ENCODE measurements around the gene SEC22A. TPM values are rescaled to one million over a fixed set of nuclear protein-coding genes. Genes with fewer than 3 reads are reported as not detected.

The SEC22A gene
- total and polyA plus RNA-seq, 2 donors (not counting 1 experiment from before 2014, with no cell fraction given): 15.6 to 19.3 TPM

DNA sequence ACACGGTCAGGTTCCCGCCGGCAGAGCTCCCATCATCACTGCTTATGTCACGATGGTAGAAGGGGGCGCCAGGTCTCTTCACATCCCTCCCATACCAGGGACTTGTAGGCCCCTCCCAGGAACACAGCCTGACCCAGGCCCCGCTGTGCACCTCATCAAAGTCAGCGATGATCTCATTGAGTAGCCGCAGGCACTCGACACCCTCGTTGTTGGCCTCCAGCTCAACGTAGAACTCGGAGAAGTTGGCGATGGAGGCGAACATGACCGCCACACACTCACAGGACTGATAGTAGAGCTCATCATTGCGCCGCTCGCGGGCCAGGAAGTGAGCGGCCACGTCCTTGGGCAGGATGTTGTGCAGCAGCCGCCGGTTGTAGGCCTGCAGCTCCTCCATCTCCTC lies 89.2 kb downstream of the SEC22A start:
- no peaks in the 10 kb centered on the region for H4K20me1 ChIP-seq (ENCODE audit: control insufficient read depth, insufficient read depth, low read length, poor library complexity, severe bottlenecking)
- no peaks in the 10 kb centered on the region for H3K36me3 ChIP-seq (replicated peaks in 1 of 2; ENCODE audit: control extremely low read depth in 1 of 2, control insufficient read depth in 1 of 2, extremely low read depth in 1 of 2, insufficient read depth in 2 of 2, low read length in 1 of 2)
- no peaks in the 10 kb centered on the region for H3K79me2 ChIP-seq (ENCODE audit: control insufficient read depth, insufficient read depth, low read length)
- 94% methylated on average over 23 of the region's 23 CpGs for WGBS (ENCODE audit: insufficient coverage)
- ChIA-PET POLR2A (no interaction called here), CTCF (no interaction called here)
- Mint-ChIP-seq H3K4me3 (no peak overlapping the region), H3K9me3 (ENCODE audit: insufficient read depth) (no peaks in the 10 kb centered on the region), H3K27me3 (peaks cover 4% of the 10 kb centered on the region), H3K4me1 (no peaks in the 10 kb centered on the region), H3K27ac (no peak overlapping the region)
- TF ChIP-seq EZH2 (IDR thresholded peaks at IDR 0.05; ENCODE audit: borderline replicate concordance, insufficient read depth, low read depth, low read length, poor library complexity, severe bottlenecking): no peak
- TF ChIP-seq, protein P1, sequence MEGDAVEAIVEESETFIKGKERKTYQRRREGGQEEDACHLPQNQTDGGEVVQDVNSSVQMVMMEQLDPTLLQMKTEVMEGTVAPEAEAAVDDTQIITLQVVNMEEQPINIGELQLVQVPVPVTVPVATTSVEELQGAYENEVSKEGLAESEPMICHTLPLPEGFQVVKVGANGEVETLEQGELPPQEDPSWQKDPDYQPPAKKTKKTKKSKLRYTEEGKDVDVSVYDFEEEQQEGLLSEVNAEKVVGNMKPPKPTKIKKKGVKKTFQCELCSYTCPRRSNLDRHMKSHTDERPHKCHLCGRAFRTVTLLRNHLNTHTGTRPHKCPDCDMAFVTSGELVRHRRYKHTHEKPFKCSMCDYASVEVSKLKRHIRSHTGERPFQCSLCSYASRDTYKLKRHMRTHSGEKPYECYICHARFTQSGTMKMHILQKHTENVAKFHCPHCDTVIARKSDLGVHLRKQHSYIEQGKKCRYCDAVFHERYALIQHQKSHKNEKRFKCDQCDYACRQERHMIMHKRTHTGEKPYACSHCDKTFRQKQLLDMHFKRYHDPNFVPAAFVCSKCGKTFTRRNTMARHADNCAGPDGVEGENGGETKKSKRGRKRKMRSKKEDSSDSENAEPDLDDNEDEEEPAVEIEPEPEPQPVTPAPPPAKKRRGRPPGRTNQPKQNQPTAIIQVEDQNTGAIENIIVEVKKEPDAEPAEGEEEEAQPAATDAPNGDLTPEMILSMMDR (IDR thresholded peaks at IDR 0.05): no peak
- no peak overlapping the region for H3K9ac ChIP-seq (ENCODE audit: low read length)
- no peak overlapping the region for H3K4me2 ChIP-seq (replicated peaks; ENCODE audit: low read depth, low read length, poor library complexity, severe bottlenecking)
- no peak overlapping the region for H3K4me3 ChIP-seq (ENCODE audit: control extremely low read depth in 1 of 5, extremely low read depth in 1 of 5, insufficient read depth in 1 of 5, low read depth in 2 of 5, low read length in 4 of 5)
- H3K27ac ChIP-seq (ENCODE audit: low read length in 2 of 2): no peak overlapping the region
- intact Hi-C loops (cut with micrococcal nuclease): no loop called here
- H3K9me3 ChIP-seq (ENCODE audit: control extremely low read depth in 1 of 3, control insufficient read depth in 2 of 3, insufficient read depth in 1 of 3, low read length in 2 of 3): peaks cover 0 to 10% (median 0%) of the 10 kb centered on the region in 3 donors
- DNase-seq: no peak
- H3K27me3 ChIP-seq (replicated peaks in 1 of 4; ENCODE audit: control extremely low read depth in 1 of 4, control insufficient read depth in 3 of 4, insufficient read depth in 4 of 4, low read length in 3 of 4): no peaks in the 10 kb centered on the region
- no peak for ATAC-seq (ENCODE audit: low read depth)
- no peaks in the 10 kb centered on the region for H3K4me1 ChIP-seq (ENCODE audit: control insufficient read depth in 2 of 2, insufficient read depth in 2 of 2, low read length in 2 of 2)
- H2AFZ ChIP-seq (ENCODE audit: insufficient read depth, low read depth, low read length, poor library complexity, severe bottlenecking): no peak overlapping the region

DNA sequence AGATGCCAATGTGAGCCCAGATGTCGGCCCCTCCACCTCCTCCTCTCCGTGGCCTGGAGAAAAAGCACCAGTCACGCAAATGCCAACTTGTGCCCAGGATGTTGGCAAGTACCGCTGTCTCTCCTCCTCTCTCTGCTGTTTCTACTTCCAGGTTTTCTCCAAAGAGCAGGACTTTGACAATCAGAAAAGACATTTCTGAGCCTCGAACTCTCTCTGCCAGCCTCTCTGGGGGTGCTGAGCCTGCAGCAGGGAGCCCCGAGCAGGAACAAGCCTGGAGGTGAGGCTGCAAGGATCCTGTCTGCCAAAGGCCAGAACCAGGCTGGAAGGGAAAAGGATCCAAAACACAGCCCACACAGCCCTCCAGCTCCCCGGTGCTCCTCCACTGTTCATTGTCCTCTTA lies 89.7 kb downstream of the SEC22A start:
- Histone ChIP-seq H3K36me3 (replicated peaks in 1 of 2; ENCODE audit: control extremely low read depth in 1 of 2, control insufficient read depth in 1 of 2, extremely low read depth in 1 of 2, insufficient read depth in 2 of 2, low read length in 1 of 2) (no peaks in the 10 kb centered on the region), H3K9me3 (ENCODE audit: control extremely low read depth in 1 of 3, control insufficient read depth in 2 of 3, insufficient read depth in 1 of 3, low read length in 2 of 3) (peaks cover 0 to 9% (median 0%) of the 10 kb centered on the region in 3 donors), H3K79me2 (ENCODE audit: control insufficient read depth, insufficient read depth, low read length) (no peaks in the 10 kb centered on the region), H3K4me3 (ENCODE audit: control extremely low read depth in 1 of 5, extremely low read depth in 1 of 5, insufficient read depth in 1 of 5, low read depth in 2 of 5, low read length in 4 of 5) (no peak overlapping the region), H3K27me3 (replicated peaks in 1 of 4; ENCODE audit: control extremely low read depth in 1 of 4, control insufficient read depth in 3 of 4, insufficient read depth in 4 of 4, low read length in 3 of 4) (no peaks in the 10 kb centered on the region), H3K27ac (ENCODE audit: low read length in 2 of 2) (no peak overlapping the region), H3K9ac (ENCODE audit: low read length) (no peak overlapping the region), H4K20me1 (ENCODE audit: control insufficient read depth, insufficient read depth, low read length, poor library complexity, severe bottlenecking) (no peaks in the 10 kb centered on the region), H3K4me2 (replicated peaks; ENCODE audit: low read depth, low read length, poor library complexity, severe bottlenecking) (no peak overlapping the region), H2AFZ (ENCODE audit: insufficient read depth, low read depth, low read length, poor library complexity, severe bottlenecking) (no peak overlapping the region), H3K4me1 (ENCODE audit: control insufficient read depth in 2 of 2, insufficient read depth in 2 of 2, low read length in 2 of 2) (no peaks in the 10 kb centered on the region)
- Mint-ChIP-seq H3K27ac (no peak overlapping the region), H3K9me3 (ENCODE audit: insufficient read depth) (no peaks in the 10 kb centered on the region), H3K4me1 (no peaks in the 10 kb centered on the region), H3K4me3 (no peak overlapping the region), H3K27me3 (peaks cover 4% of the 10 kb centered on the region)
- TF ChIP-seq, protein P1 (IDR thresholded peaks at IDR 0.05): no peak
- no peak for TF ChIP-seq EZH2 (IDR thresholded peaks at IDR 0.05; ENCODE audit: borderline replicate concordance, insufficient read depth, low read depth, low read length, poor library complexity, severe bottlenecking)
- intact Hi-C loops (cut with micrococcal nuclease): no loop called here
- ChIA-PET CTCF (no interaction called here), POLR2A (no interaction called here)
- DNase-seq (no peak), ATAC-seq (ENCODE audit: low read depth) (no peak)
- WGBS (ENCODE audit: insufficient coverage): 79% methylated on average over 6 of the region's 7 CpGs

Data from B cell (primary cell).